ENCODE measurements around the gene FRMD4A. TPM values are rescaled to one million over a fixed set of nuclear protein-coding genes. Genes with fewer than 3 reads are reported as not detected.

Gene FRMD4A
- total and polyA plus RNA-seq, 12 donors = 9.1 to 29.6 (median 14.6) TPM

DNA sequence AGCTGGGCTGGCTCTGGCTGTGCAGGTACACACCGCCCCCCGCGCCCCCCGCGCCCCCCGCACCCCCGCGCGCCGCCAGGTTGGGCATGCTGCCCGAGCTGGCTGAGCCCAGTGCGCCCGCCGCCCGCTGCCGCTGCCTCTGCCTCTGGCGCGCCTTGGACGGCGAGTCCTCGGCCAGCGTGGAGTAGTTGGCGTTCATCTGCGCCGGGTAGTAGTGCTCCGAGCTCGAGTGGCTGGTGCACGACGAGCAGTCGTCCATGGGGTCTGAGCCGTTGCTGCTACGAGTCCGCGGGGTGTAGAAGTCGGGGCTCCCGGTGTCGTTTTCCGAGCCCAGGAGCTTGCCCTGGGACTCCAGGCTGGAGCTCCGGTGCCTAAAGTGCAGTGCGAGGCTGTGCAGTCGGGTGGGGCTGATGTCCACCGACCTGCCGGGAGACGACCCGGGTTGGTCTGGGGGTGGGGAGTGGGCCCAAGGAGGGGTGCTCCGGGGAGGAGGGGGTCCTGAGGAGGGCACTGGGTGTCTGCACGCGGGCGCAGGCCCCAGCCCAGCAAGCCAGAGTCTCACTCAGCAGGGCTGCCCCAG, 673.5 kb downstream of the FRMD4A start:
- intact Hi-C loops (cut with DNase I) = no loop called here
- Histone ChIP-seq H3K9me3 (replicated peaks in 1 of 3) (no peaks in the 10 kb centered on the region), H3K27me3 (no peaks in the 10 kb centered on the region), H3K4me3 (no peak overlapping the region), H3K27ac (no peak overlapping the region), H3K36me3 (replicated peaks in 1 of 2) (peaks cover 0 to 31% of the 10 kb centered on the region in 2 donors), H3K4me1 (replicated peaks in 1 of 2) (peaks cover 0 to 10% of the 10 kb centered on the region in 2 donors)
- 70 to 92% (median 80%) methylated on average over 16 to 49 of the region's 49 CpGs for WGBS, 4 donors
- DNase-seq = no peak
- TF ChIP-seq, protein P1, sequence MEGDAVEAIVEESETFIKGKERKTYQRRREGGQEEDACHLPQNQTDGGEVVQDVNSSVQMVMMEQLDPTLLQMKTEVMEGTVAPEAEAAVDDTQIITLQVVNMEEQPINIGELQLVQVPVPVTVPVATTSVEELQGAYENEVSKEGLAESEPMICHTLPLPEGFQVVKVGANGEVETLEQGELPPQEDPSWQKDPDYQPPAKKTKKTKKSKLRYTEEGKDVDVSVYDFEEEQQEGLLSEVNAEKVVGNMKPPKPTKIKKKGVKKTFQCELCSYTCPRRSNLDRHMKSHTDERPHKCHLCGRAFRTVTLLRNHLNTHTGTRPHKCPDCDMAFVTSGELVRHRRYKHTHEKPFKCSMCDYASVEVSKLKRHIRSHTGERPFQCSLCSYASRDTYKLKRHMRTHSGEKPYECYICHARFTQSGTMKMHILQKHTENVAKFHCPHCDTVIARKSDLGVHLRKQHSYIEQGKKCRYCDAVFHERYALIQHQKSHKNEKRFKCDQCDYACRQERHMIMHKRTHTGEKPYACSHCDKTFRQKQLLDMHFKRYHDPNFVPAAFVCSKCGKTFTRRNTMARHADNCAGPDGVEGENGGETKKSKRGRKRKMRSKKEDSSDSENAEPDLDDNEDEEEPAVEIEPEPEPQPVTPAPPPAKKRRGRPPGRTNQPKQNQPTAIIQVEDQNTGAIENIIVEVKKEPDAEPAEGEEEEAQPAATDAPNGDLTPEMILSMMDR (IDR thresholded peaks at IDR 0.05) = no peak
- no peak for TF ChIP-seq POLR2A (IDR thresholded peaks at IDR 0.05)

DNA sequence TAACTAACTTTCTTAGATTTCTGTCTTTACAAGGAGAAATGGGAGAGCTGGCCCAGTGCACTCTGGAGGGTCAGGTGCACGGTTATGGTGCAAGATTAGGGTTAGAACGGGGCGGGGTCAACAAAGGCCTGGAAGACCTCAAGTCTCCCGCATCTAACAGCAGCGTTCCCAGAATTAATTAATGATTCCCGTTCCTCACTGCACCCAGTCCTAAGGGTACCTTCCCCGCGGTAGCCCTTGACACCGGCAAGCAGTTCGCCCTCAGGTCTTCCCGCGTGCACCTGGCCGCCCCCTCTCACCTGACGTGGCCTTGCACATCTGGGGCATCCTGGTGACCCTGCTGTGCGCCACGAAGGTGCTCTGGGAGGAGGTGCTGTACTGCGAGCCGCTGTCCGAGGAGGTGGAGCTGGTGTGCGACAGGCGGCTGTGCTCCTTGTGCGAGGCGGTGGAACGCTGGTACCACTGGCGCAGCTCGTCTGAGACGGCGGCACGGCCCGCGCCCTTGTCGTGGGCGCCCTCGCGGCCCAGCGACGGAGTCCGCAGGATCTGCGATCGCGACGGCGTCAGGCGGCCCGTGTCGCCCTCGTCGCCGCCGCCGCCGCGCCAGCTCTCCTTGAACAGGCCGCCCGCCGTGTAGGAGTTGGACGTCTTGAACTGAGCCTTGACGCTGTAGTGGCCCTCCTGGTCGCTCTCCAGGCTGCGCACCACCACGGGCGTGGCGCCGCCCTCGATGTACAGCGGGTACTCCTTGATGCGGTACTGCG, 674.2 kb downstream of the FRMD4A start:
- intact Hi-C loops (cut with DNase I) = no loop called here
- peaks cover 0 to 31% of the 10 kb centered on the region in 2 donors for H3K36me3 ChIP-seq (replicated peaks in 1 of 2)

DNA sequence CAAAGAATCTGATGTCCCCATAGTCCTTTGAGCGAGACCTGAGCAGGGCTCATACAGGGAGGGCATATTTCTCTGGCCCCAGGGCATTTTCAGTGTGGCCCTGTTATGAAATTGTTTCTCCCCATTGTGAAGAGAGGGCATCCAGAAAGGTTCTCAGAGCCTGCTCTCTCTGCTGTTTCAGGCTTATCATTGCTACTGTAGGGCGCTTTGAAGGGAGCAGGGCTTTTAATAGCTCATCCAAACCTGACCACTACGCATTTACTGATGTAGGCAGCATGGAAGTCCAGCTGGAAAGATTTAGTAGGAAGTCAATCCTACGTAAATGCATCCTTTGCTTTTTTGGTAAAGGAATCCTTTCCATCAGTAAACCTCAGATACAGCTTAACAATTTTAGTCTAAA, 675.9 kb downstream of the FRMD4A start:
- H3K36me3 ChIP-seq (replicated peaks in 1 of 2) = peaks cover 0 to 44% of the 10 kb centered on the region in 2 donors

More for the DNA sequence above, 674.2 kb downstream of the FRMD4A start:
- DNase-seq = no peak
- Histone ChIP-seq H3K27me3 (no peaks in the 10 kb centered on the region), H3K9me3 (replicated peaks in 1 of 3) (no peaks in the 10 kb centered on the region), H3K4me3 (no peak overlapping the region), H3K27ac (no peak overlapping the region), H3K4me1 (replicated peaks in 1 of 2) (peaks cover 0 to 10% of the 10 kb centered on the region in 2 donors)
- WGBS, 4 donors = 69 to 93% (median 78%) methylated on average over 45 to 68 of the region's 68 CpGs
- TF ChIP-seq POLR2A (IDR thresholded peaks at IDR 0.05) = no peak
- TF ChIP-seq, protein P1 (IDR thresholded peaks at IDR 0.05) = no peak

More for the DNA sequence above, 675.9 kb downstream of the FRMD4A start:
- no peak for DNase-seq
- Histone ChIP-seq H3K9me3 (replicated peaks in 1 of 3) (no peaks in the 10 kb centered on the region), H3K4me3 (no peak overlapping the region), H3K27ac (no peak overlapping the region), H3K4me1 (replicated peaks in 1 of 2) (peaks cover 0 to 10% of the 10 kb centered on the region in 2 donors), H3K27me3 (no peaks in the 10 kb centered on the region)
- TF ChIP-seq, protein P1 (IDR thresholded peaks at IDR 0.05) = no peak
- TF ChIP-seq POLR2A (IDR thresholded peaks at IDR 0.05) = no peak
- 91 to 97% (median 94%) methylated on average over 4 of the region's 4 CpGs for WGBS, 4 donors
- intact Hi-C loops (cut with DNase I) = no loop called here
